GM18526 (cell line): ENCODE measurements around the gene KRTAP10-1.

Source experiments
- POLR2A ChIP-seq: IDR thresholded peaks from 3 replicates; pipeline ENCODE4 v1.6.1; 2011; ENCODE audit not compliant: insufficient read length; ENCODE audit errors: extremely low read depth

KRTAP10-1 gene

GRCh38 chr21:44519346-44520325, 20.4 kb downstream of the KRTAP10-1 start:
- no peak for TF ChIP-seq POLR2A

- no peak for TF ChIP-seq POLR2A
Observed at GRCh38 chr21:44518686-44519085, 21.3 kb downstream of the KRTAP10-1 start.

- TF ChIP-seq POLR2A, result no peak
Observed at GRCh38 chr21:44517175-44517899, 22.7 kb downstream of the KRTAP10-1 start.

- no peak for TF ChIP-seq POLR2A
Observed at GRCh38 chr21:44516828-44517174, 23.2 kb downstream of the KRTAP10-1 start.

GRCh38 chr21:44516342-44516741, 23.7 kb downstream of the KRTAP10-1 start:
- no peak for TF ChIP-seq POLR2A

GRCh38 chr21:44515359-44516165, 24.4 kb downstream of the KRTAP10-1 start:
- TF ChIP-seq POLR2A, result no peak

DNA sequence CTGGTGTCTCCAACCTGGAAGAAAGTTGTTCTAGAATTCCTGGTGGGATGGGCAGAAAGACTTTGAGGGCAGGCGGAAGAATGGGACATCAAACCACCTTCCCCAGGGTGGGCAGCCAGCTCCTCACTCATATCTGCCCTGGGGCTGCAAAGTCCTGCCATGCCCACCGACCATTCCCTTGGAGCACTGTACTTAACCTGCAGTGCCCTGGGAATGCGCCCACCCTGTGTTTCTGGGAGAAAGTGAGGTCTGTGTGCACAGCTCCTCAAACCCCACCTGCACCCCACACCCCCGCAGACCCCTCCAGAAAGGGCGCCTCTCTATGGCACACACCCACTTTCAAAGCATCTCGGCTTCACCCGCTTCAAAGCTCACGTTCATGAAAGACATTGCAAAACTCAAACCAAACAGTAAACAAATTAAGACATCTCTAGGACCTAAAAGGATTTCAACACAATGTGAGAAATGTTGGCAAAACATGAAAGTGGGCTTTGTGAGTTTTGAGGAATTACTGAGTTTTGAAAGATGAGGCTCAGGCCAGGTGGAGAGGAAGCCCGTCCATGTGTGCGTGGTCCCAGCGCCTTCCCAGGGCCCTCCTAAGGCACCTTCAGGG, 25.1 kb downstream of the KRTAP10-1 start:
- TF ChIP-seq POLR2A, result no peak

- TF ChIP-seq POLR2A, result no peak
Observed at GRCh38 chr21:44514218-44514520, 25.8 kb downstream of the KRTAP10-1 start.

DNA sequence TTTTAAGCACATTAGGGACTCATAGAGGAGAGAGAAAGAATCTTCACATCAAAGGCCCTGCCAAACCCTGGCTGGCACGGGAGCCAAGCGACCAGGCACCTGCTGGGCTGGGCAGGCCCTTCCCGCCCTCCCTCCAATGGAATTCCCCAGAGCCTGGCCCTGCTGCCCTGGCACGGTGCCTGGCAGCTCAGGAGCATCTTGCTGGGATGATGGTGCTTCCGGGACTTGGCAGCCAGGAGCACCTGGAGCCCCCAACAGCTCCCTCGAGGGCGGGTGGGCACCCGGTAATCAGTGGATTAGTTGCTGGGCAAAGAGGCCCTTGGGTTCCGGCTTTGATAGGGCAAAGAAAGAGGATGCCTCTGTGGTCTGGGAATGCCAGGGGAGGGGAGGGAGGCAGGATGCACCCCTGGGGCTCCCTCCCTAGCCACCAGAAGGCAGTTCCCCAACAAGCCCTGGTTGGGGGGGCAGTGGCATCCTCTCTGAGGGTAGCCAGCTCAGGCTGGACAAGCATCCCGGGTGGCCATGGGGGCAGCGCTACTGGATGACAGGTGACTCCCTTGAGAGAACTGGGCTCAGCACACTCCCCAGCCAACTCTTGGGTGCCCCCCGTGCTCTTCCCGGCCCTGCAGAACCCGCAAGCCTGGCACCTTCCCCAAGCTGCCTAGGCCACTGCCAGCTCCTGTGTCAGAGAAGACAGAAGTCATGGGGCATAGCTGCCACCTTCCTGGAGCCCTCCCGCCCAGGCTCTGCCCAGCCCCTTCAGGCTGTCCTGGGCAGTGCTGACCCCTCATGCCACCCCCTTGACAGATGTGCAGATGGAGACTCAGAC, 26.4 kb downstream of the KRTAP10-1 start:
- TF ChIP-seq POLR2A, result no peak

GRCh38 chr21:44512496-44513388, 27.3 kb downstream of the KRTAP10-1 start:
- no peak for TF ChIP-seq POLR2A

GRCh38 chr21:44511938-44512275, 28.1 kb downstream of the KRTAP10-1 start:
- no peak for TF ChIP-seq POLR2A

DNA sequence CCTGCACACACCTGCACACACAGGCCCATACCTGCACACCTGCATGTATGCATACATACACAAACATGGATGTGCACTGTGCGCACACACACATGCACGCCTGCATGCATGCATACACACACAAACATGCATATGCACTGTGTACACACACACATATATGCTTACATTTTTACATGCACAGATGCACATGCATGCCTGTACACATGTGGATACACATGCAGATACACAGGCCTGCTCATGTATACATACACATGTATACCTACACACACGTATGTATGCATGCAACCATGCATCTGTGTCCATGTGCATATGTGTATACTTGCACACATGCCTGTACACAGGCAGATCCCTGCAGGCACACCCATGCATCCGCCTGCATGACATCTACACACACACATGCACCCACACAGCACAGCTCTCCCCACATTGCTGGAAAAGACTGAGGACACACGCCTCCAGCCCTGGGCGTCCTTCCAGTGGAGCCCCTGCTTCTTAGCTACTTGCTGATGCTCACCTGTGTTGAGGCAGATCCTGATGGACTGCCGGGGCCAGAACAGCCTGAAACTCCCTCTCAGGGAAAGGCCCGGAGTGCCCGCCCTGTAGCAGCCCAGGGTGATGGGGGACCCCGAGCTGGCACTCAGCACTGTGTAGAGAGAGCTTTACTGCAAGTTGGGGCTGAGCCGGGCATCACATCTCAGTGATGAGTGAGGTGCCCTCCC, 28.6 kb downstream of the KRTAP10-1 start:
- no peak for TF ChIP-seq POLR2A
